Uterus (tissue), 2 donors: Measurements from ENCODE around the gene CCDC170.

ENCODE experiments used
- CTCF ChIP-seq, 4 experiments: fragments of 200-600 bp in 2 of 4; fragments of 450-650 bp in 2 of 4; sonication (generic) in 2 of 4; IDR thresholded peaks; one replicate each; pipeline ENCODE4 v1.5.1; 2016 to 2019; ENCODE audit warnings: antibody characterized with exemption in 4 of 4, mild to moderate bottlenecking in 2 of 4, moderate library complexity in 1 of 4
- POLR2A ChIP-seq, 2 donors: fragments of 450-650 bp; IDR thresholded peaks; one replicate each; pipeline ENCODE4 v1.6.1; 2016; ENCODE audit warnings: antibody characterized with exemption in 2 of 2, mild to moderate bottlenecking in 1 of 2, moderate library complexity in 1 of 2

- TF ChIP-seq CTCF (IDR thresholded peaks at IDR 0.05) = no peak
- no peak for TF ChIP-seq POLR2A (IDR thresholded peaks at IDR 0.05)
These were observed 122.3 kb downstream of the CCDC170 start for GRCh38 chr6:151616091-151616513.
